HG02840 (cell line): Measurements from ENCODE around the gene KMT2C.

Experiments
- ATAC-seq: cut with Tn5 transposase; IDR thresholded peaks from one replicate; pipeline ENCODE4 v1.9.1; 2021; ENCODE audit warnings: mild to moderate bottlenecking, moderate library complexity, moderate number of reproducible peaks; ENCODE audit not compliant: unreplicated experiment, low FRiP score

Gene KMT2C

GRCh38 chr7:152126741-152127140, 309.1 kb downstream of the KMT2C start:
- ATAC-seq = no peak

GRCh38 chr7:152122540-152122939, 313.3 kb downstream of the KMT2C start:
- ATAC-seq = no peak

GRCh38 chr7:152121432-152121831, 314.4 kb downstream of the KMT2C start:
- no peak for ATAC-seq

GRCh38 chr7:152120776-152121175, 315.0 kb downstream of the KMT2C start:
- ATAC-seq = no peak

- no peak for ATAC-seq
These were observed 315.6 kb downstream of the KMT2C start for GRCh38 chr7:152120210-152120609.

GRCh38 chr7:152117356-152117755, 318.4 kb downstream of the KMT2C start:
- ATAC-seq = no peak

- ATAC-seq = no peak
These were observed 320.6 kb downstream of the KMT2C start for GRCh38 chr7:152115021-152115718.

- no peak for ATAC-seq
These were observed 323.0 kb downstream of the KMT2C start for GRCh38 chr7:152112829-152113228.

- ATAC-seq = no peak
These were observed 327.4 kb downstream of the KMT2C start for GRCh38 chr7:152108359-152108758.

GRCh38 chr7:152107945-152108344, 327.9 kb downstream of the KMT2C start:
- ATAC-seq = no peak

- no peak for ATAC-seq
These were observed 328.8 kb downstream of the KMT2C start for GRCh38 chr7:152106990-152107389.

GRCh38 chr7:152105205-152105604, 330.6 kb downstream of the KMT2C start:
- no peak for ATAC-seq

- no peak for ATAC-seq
These were observed 332.1 kb downstream of the KMT2C start for GRCh38 chr7:152103691-152104090.

- no peak for ATAC-seq
These were observed 332.7 kb downstream of the KMT2C start for GRCh38 chr7:152103066-152103465.

- no peak for ATAC-seq
These were observed 338.5 kb downstream of the KMT2C start for GRCh38 chr7:152097330-152097729.

- ATAC-seq = no peak
These were observed 340.0 kb downstream of the KMT2C start for GRCh38 chr7:152095771-152096170.

- ATAC-seq = no peak
These were observed 342.1 kb downstream of the KMT2C start for GRCh38 chr7:152093717-152094116.

GRCh38 chr7:152090747-152091146, 345.1 kb downstream of the KMT2C start:
- ATAC-seq = no peak

GRCh38 chr7:152089183-152089582, 346.6 kb downstream of the KMT2C start:
- ATAC-seq = no peak

- ATAC-seq = no peak
These were observed 349.3 kb downstream of the KMT2C start for GRCh38 chr7:152086513-152086912.

- ATAC-seq = no peak
These were observed 350.7 kb downstream of the KMT2C start for GRCh38 chr7:152085131-152085530.
